Vagina (tissue), 2 donors: ENCODE data around the gene AGTPBP1. TPM values are rescaled to one million over a fixed set of nuclear protein-coding genes. Genes with fewer than 3 reads are reported as not detected.
"Not testable (repeated sequence)": the region's sequence is repeated elsewhere in the genome, so short reads cannot be mapped to it uniquely, and the experiment has no call there.

Source experiments
- DNase-seq, 2 donors: peaks; one replicate each; pipeline ENCODE4 v3.0.0-alpha.2; 2017; ENCODE audit errors: extremely low spot score in 2 of 2
- H3K27ac ChIP-seq: fragments of 200-600 bp; sonication (generic); one replicate; pipeline ENCODE4 v1.5.1; 2019
- H3K27me3 ChIP-seq: fragments of 200-600 bp; sonication (generic); one replicate; pipeline ENCODE4 v1.5.1; 2019
- H3K36me3 ChIP-seq, 2 donors: fragments of 200-600 bp; sonication (generic); one replicate each; pipeline ENCODE4 v1.5.1; 2017 to 2019
- H3K4me1 ChIP-seq: fragments of 200-600 bp; sonication (generic); one replicate; pipeline ENCODE4 v1.5.1; 2019
- H3K4me3 ChIP-seq, 2 donors: fragments of 200-600 bp; sonication (generic); 1 replicate in 1 of 2; 2 replicates in 1 of 2; pipeline ENCODE4 v1.5.1; 2016 to 2019
- H3K9me3 ChIP-seq: fragments of 200-600 bp; sonication (generic); one replicate; pipeline ENCODE4 v1.5.1; 2019
- CTCF ChIP-seq, 3 experiments: fragments of 450-650 bp in 2 of 3; fragments of 200-600 bp in 1 of 3; sonication (generic) in 1 of 3; IDR thresholded peaks; one replicate each; pipeline ENCODE4 v1.5.1; 2017 to 2019; ENCODE audit warnings: antibody characterized with exemption in 3 of 3, mild to moderate bottlenecking in 2 of 3, moderate library complexity in 2 of 3
- POLR2A ChIP-seq, 2 donors: fragments of 450-650 bp; IDR thresholded peaks; one replicate each; pipeline ENCODE4 v1.6.1; 2017; ENCODE audit warnings: antibody characterized with exemption in 2 of 2, mild to moderate bottlenecking in 2 of 2, moderate library complexity in 2 of 2
- POLR2AphosphoS5 ChIP-seq, 2 donors: sonication (generic); formaldehyde crosslinking; IDR thresholded peaks; one replicate each; pipeline ENCODE4 v1.9.0; 2017; ENCODE audit warnings: antibody characterized with exemption in 2 of 2, mild to moderate bottlenecking in 2 of 2, low read depth in 1 of 2; ENCODE audit not compliant: insufficient read depth in 1 of 2
- intact Hi-C: fragments of 100-400 bp; cut with DNase I; formaldehyde crosslinking; loops from one replicate; pipeline ENCODE4 v1.15.1; 2023
- total RNA-seq: library from RNA; depleted of rRNA; stranded (reverse); fragments of >200 nt; gene quantifications from one replicate; pipeline ENCODE4 v1.2.3, GENCODE V29; 2016

The AGTPBP1 gene
- total RNA-seq, 1 donor from 2014 or later = 12.3 TPM

- no peak overlapping the region for H3K4me3 ChIP-seq
Measured at GRCh38 chr9:85726737-85727136, 15.0 kb downstream of the AGTPBP1 start.

GRCh38 chr9:85723215-85723614 is 18.5 kb downstream of the AGTPBP1 start:
- no peaks in the 10 kb centered on the region for H3K27me3 ChIP-seq
- H3K9me3 ChIP-seq = no peaks in the 10 kb centered on the region
- no peak for DNase-seq
- no peak overlapping the region for H3K27ac ChIP-seq
- no peaks in the 10 kb centered on the region for H3K4me1 ChIP-seq
- H3K36me3 ChIP-seq = no peaks in the 10 kb centered on the region
- TF ChIP-seq POLR2AphosphoS5 (IDR thresholded peaks at IDR 0.05; ENCODE audit: insufficient read depth in 1 of 2, low read depth in 1 of 2) = no peak
- no peak overlapping the region for H3K4me3 ChIP-seq
- intact Hi-C loops = no loop called here

More at GRCh38 chr9:85726737-85727136, 15.0 kb downstream of the AGTPBP1 start:
- H3K27ac ChIP-seq = no peak overlapping the region
- H3K27me3 ChIP-seq = no peaks in the 10 kb centered on the region
- H3K4me1 ChIP-seq = no peaks in the 10 kb centered on the region
- TF ChIP-seq POLR2A (IDR thresholded peaks at IDR 0.05) = no peak
- no peak for TF ChIP-seq POLR2AphosphoS5 (IDR thresholded peaks at IDR 0.05; ENCODE audit: insufficient read depth in 1 of 2, low read depth in 1 of 2)
- no peak for TF ChIP-seq CTCF (IDR thresholded peaks at IDR 0.05)
- intact Hi-C loops = no loop called here
- no peak for DNase-seq
- no peaks in the 10 kb centered on the region for H3K36me3 ChIP-seq
- H3K9me3 ChIP-seq = no peaks in the 10 kb centered on the region

- H3K4me3 ChIP-seq, H3K4me1 ChIP-seq, H3K36me3 ChIP-seq, H3K27me3 ChIP-seq, DNase-seq, H3K9me3 ChIP-seq, intact Hi-C loops, H3K27ac ChIP-seq: not testable (repeated sequence)
Measured at GRCh38 chr9:85719411-85719810, 22.3 kb downstream of the AGTPBP1 start.

- intact Hi-C loops, H3K4me3 ChIP-seq, DNase-seq, H3K9me3 ChIP-seq, H3K4me1 ChIP-seq, H3K36me3 ChIP-seq, H3K27ac ChIP-seq, H3K27me3 ChIP-seq: not testable (repeated sequence)
Measured at GRCh38 chr9:85717818-85718217, 23.9 kb downstream of the AGTPBP1 start.

- TF ChIP-seq POLR2AphosphoS5 (IDR thresholded peaks at IDR 0.05; ENCODE audit: insufficient read depth in 1 of 2, low read depth in 1 of 2) (no peak), CTCF (IDR thresholded peaks at IDR 0.05) (no peak), POLR2A (IDR thresholded peaks at IDR 0.05) (no peak)
- Histone ChIP-seq H3K4me1 (no peaks in the 10 kb centered on the region), H3K27ac (no peak overlapping the region), H3K4me3 (no peak overlapping the region), H3K9me3 (no peaks in the 10 kb centered on the region), H3K36me3 (no peaks in the 10 kb centered on the region), H3K27me3 (no peaks in the 10 kb centered on the region)
- intact Hi-C loops = no loop called here
- no peak for DNase-seq
Measured at GRCh38 chr9:85717220-85717619, 24.5 kb downstream of the AGTPBP1 start.

- TF ChIP-seq POLR2AphosphoS5 (IDR thresholded peaks at IDR 0.05; ENCODE audit: insufficient read depth in 1 of 2, low read depth in 1 of 2) = no peak
- TF ChIP-seq POLR2A (IDR thresholded peaks at IDR 0.05) = no peak
- no peak for TF ChIP-seq CTCF (IDR thresholded peaks at IDR 0.05)
- Histone ChIP-seq H3K27ac (no peak overlapping the region), H3K27me3 (no peaks in the 10 kb centered on the region), H3K36me3 (no peaks in the 10 kb centered on the region), H3K9me3 (no peaks in the 10 kb centered on the region), H3K4me1 (no peaks in the 10 kb centered on the region), H3K4me3 (no peak overlapping the region)
- intact Hi-C loops = no loop called here
- DNase-seq = no peak
Measured at GRCh38 chr9:85716031-85716877, 25.5 kb downstream of the AGTPBP1 start.
